Measurements from ENCODE around the gene SLC22A12.
"Not testable (repeated sequence)": the region's sequence is repeated elsewhere in the genome, so short reads cannot be mapped to it uniquely, and the experiment has no call there.

SLC22A12 gene

GRCh38 chr11:64592656-64593055 lies 1.6 kb downstream of the SLC22A12 start:
- H3K36me3 ChIP-seq (ENCODE audit: low read depth), result no peaks in the 10 kb centered on the region
- H3K27ac ChIP-seq (ENCODE audit: poor library complexity, severe bottlenecking), result no peak overlapping the region
- DNase-seq (ENCODE audit: low spot score) (peak; percentile 29), ATAC-seq (ENCODE audit: low read depth) (no peak)
- peaks cover 4% of the 10 kb centered on the region for H3K9me3 ChIP-seq (ENCODE audit: severe bottlenecking)
- TF ChIP-seq CTCF (IDR thresholded peaks at IDR 0.05; ENCODE audit: poor library complexity, severe bottlenecking), result no peak
- no peaks in the 10 kb centered on the region for H3K27me3 ChIP-seq (ENCODE audit: insufficient read depth, poor library complexity, severe bottlenecking)
- H3K4me3 ChIP-seq (ENCODE audit: severe bottlenecking), result no peak overlapping the region
- no peaks in the 10 kb centered on the region for H3K4me1 ChIP-seq (ENCODE audit: insufficient read depth, poor library complexity, severe bottlenecking)

GRCh38 chr11:64593156-64594105 lies 2.4 kb downstream of the SLC22A12 start:
- H3K27me3 ChIP-seq (ENCODE audit: insufficient read depth, poor library complexity, severe bottlenecking), result no peaks in the 10 kb centered on the region
- DNase-seq (ENCODE audit: low spot score), result peak; percentile 40

GRCh38 chr11:64594159-64594939 lies 3.3 kb downstream of the SLC22A12 start:
- Histone ChIP-seq H3K4me3 (ENCODE audit: severe bottlenecking) (no peak overlapping the region), H3K4me1 (ENCODE audit: insufficient read depth, poor library complexity, severe bottlenecking) (no peaks in the 10 kb centered on the region), H3K27me3 (ENCODE audit: insufficient read depth, poor library complexity, severe bottlenecking) (no peaks in the 10 kb centered on the region), H3K9me3 (ENCODE audit: severe bottlenecking) (no peaks in the 10 kb centered on the region), H3K27ac (ENCODE audit: poor library complexity, severe bottlenecking) (no peak overlapping the region), H3K36me3 (ENCODE audit: low read depth) (no peaks in the 10 kb centered on the region)
- peak; percentile 30 for DNase-seq (ENCODE audit: low spot score)
- no peak for TF ChIP-seq CTCF (IDR thresholded peaks at IDR 0.05; ENCODE audit: poor library complexity, severe bottlenecking)
- ATAC-seq (ENCODE audit: low read depth), result no peak

More at GRCh38 chr11:64593156-64594105, 2.4 kb downstream of the SLC22A12 start:
- no peaks in the 10 kb centered on the region for H3K36me3 ChIP-seq (ENCODE audit: low read depth)
- no peak overlapping the region for H3K4me3 ChIP-seq (ENCODE audit: severe bottlenecking)
- H3K27ac ChIP-seq (ENCODE audit: poor library complexity, severe bottlenecking), result no peak overlapping the region
- ATAC-seq (ENCODE audit: low read depth), result no peak
- peaks cover 4% of the 10 kb centered on the region for H3K9me3 ChIP-seq (ENCODE audit: severe bottlenecking)
- H3K4me1 ChIP-seq (ENCODE audit: insufficient read depth, poor library complexity, severe bottlenecking), result no peaks in the 10 kb centered on the region
- no peak for TF ChIP-seq CTCF (IDR thresholded peaks at IDR 0.05; ENCODE audit: poor library complexity, severe bottlenecking)

GRCh38 chr11:64595922-64596321 lies 4.9 kb downstream of the SLC22A12 start:
- H3K9me3 ChIP-seq (ENCODE audit: severe bottlenecking); H3K27ac ChIP-seq (ENCODE audit: poor library complexity, severe bottlenecking); H3K27me3 ChIP-seq (ENCODE audit: insufficient read depth, poor library complexity, severe bottlenecking); H3K4me1 ChIP-seq (ENCODE audit: insufficient read depth, poor library complexity, severe bottlenecking); DNase-seq (ENCODE audit: low spot score); H3K36me3 ChIP-seq (ENCODE audit: low read depth); ATAC-seq (ENCODE audit: low read depth); H3K4me3 ChIP-seq (ENCODE audit: severe bottlenecking): not testable (repeated sequence)

DNA sequence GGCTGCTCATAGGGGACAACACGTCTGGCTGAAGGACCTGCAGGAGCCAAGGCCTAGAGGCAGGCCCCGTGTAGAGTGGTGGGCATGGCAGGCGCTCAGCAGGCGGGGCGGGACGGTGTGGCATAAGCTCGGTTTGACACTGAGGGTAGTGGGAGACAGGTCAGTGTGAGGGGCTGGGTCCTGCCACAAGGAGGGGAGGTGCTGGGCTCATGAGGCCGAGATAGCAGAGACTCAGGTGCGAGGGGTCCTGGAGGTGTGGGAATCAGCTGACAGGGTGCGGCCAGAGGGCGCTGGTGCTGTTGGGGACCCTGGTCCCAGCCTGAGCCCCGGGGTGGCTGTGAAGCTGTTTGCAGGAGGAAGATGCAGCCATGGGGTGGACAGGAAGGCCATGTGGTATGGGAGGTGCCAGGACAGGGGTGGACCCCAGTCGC lies 6.7 kb downstream of the SLC22A12 start:
- Histone ChIP-seq H3K36me3 (ENCODE audit: low read depth) (no peaks in the 10 kb centered on the region), H3K4me3 (ENCODE audit: severe bottlenecking) (no peak overlapping the region), H3K4me1 (ENCODE audit: insufficient read depth, poor library complexity, severe bottlenecking) (no peaks in the 10 kb centered on the region), H3K9me3 (ENCODE audit: severe bottlenecking) (no peaks in the 10 kb centered on the region), H3K27me3 (ENCODE audit: insufficient read depth, poor library complexity, severe bottlenecking) (no peaks in the 10 kb centered on the region), H3K27ac (ENCODE audit: poor library complexity, severe bottlenecking) (no peak overlapping the region)
- TF ChIP-seq CTCF (IDR thresholded peaks at IDR 0.05; ENCODE audit: poor library complexity, severe bottlenecking), result no peak
- ATAC-seq (ENCODE audit: low read depth) (no peak), DNase-seq (ENCODE audit: low spot score) (no peak)
